ENCODE measurements around the gene PRKN. TPM values are rescaled to one million over a fixed set of nuclear protein-coding genes. Genes with fewer than 3 reads are reported as not detected.

Gene PRKN
- total RNA-seq, 1 experiment from 2014 or later: 2.0 TPM

DNA sequence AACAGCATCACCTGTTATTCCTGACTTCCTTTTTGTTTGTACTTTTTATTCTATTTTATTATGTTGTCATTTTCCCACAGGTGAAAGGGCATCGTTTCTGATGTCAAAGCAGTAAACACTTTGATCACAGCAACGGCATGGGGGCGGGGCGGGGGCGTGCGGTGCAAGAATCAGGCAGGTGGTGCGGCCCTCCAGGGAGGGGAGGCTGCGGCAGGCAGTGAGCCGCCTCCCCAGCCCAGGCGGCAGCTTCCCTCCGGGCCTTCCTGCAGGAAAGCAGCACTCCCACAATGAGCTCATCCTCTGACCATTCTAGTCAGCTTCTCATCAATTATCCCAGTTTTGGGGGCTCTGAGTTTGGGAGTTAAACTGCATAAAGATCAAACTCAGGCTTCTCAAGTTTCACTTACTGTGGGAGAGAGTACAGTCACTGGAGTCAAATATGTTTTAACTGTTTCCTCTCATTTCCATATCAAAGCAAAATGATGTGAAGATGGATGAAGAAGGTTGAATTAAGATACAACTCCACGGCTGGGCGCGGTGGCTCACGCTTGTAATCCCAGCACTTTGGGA is 845.3 kb downstream of the PRKN start:
- no peaks in the 10 kb centered on the region for H3K27me3 ChIP-seq (ENCODE audit: insufficient read depth, low read length)
- Mint-ChIP-seq H3K27me3 (ENCODE audit: low read depth) (no peaks in the 10 kb centered on the region), H3K36me3 (ENCODE audit: insufficient read depth in 1 of 3, low read depth in 3 of 3) (no peaks in the 10 kb centered on the region), H3K4me1 (peaks cover 8 to 12% of the 10 kb centered on the region in 2 experiments; a peak in 2 of 4 replicates), H3K27ac (no peak overlapping the region), H3K9me3 (no peaks in the 10 kb centered on the region), H3K4me3 (no peak overlapping the region)
- no peak overlapping the region for H3T11ph ChIP-seq (ENCODE audit: low read length)
- H4K91ac ChIP-seq (ENCODE audit: insufficient read length, low read depth, low read length): no peak overlapping the region
- H2AFZ ChIP-seq (ENCODE audit: low read length): no peak overlapping the region
- no peak overlapping the region for H3K27ac ChIP-seq (ENCODE audit: insufficient read length, low read depth, low read length)
- no peaks in the 10 kb centered on the region for H4K20me1 ChIP-seq (ENCODE audit: control insufficient read depth, insufficient read depth, insufficient read length)
- no peaks in the 10 kb centered on the region for H3K79me2 ChIP-seq (ENCODE audit: insufficient read depth, low read length)
- no peak overlapping the region for H3K9ac ChIP-seq (ENCODE audit: extremely low read depth, insufficient read length, low read length)
- TF ChIP-seq, protein P1, sequence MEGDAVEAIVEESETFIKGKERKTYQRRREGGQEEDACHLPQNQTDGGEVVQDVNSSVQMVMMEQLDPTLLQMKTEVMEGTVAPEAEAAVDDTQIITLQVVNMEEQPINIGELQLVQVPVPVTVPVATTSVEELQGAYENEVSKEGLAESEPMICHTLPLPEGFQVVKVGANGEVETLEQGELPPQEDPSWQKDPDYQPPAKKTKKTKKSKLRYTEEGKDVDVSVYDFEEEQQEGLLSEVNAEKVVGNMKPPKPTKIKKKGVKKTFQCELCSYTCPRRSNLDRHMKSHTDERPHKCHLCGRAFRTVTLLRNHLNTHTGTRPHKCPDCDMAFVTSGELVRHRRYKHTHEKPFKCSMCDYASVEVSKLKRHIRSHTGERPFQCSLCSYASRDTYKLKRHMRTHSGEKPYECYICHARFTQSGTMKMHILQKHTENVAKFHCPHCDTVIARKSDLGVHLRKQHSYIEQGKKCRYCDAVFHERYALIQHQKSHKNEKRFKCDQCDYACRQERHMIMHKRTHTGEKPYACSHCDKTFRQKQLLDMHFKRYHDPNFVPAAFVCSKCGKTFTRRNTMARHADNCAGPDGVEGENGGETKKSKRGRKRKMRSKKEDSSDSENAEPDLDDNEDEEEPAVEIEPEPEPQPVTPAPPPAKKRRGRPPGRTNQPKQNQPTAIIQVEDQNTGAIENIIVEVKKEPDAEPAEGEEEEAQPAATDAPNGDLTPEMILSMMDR (conservative IDR thresholded peaks at IDR 0.05): no peak
- no CpG with 5 or more reads among the region's 15 CpGs for WGBS (ENCODE audit: extremely low coverage, insufficient read length, low lambda C conversion rate)
- H4K8ac ChIP-seq (replicated peaks; ENCODE audit: insufficient read length, low read depth, low read length): no peak overlapping the region
- no peak overlapping the region for H3K4ac ChIP-seq (ENCODE audit: low read depth, low read length)
- H4K5ac ChIP-seq (ENCODE audit: insufficient read length, low read depth, low read length): no peak overlapping the region
- H3K79me1 ChIP-seq (ENCODE audit: insufficient read depth, low read depth, low read length, poor library complexity, severe bottlenecking): no peaks in the 10 kb centered on the region
- H3K9me3 ChIP-seq (ENCODE audit: control insufficient read depth, low read depth, low read length): no peaks in the 10 kb centered on the region
- no peak overlapping the region for H3K4me2 ChIP-seq (ENCODE audit: insufficient read depth, insufficient read length, low read length)
- H3K23ac ChIP-seq (ENCODE audit: insufficient read length, low read depth, low read length): no peak overlapping the region
- no peak for DNase-seq
- no peak overlapping the region for H3K18ac ChIP-seq (ENCODE audit: insufficient read length, low read depth, low read length)
- H2BK120ac ChIP-seq (ENCODE audit: low read depth, low read length, poor library complexity, severe bottlenecking): no peak overlapping the region
- no peak overlapping the region for H2AK5ac ChIP-seq (ENCODE audit: insufficient read length, low read length)
- no peak overlapping the region for H2BK5ac ChIP-seq (ENCODE audit: insufficient read length, low read length)
- H2BK15ac ChIP-seq (ENCODE audit: low read depth, low read length): no peak overlapping the region
- no peaks in the 10 kb centered on the region for H3K23me2 ChIP-seq (ENCODE audit: insufficient read length, low read depth, low read length, poor library complexity, severe bottlenecking)
- H3K4me1 ChIP-seq (ENCODE audit: insufficient read depth, low read length): no peaks in the 10 kb centered on the region
- H3K14ac ChIP-seq (ENCODE audit: insufficient read depth, low read length): no peak overlapping the region
- H2BK20ac ChIP-seq (ENCODE audit: low read depth, low read length, poor library complexity, severe bottlenecking): no peak overlapping the region
- no peak overlapping the region for H2BK12ac ChIP-seq (ENCODE audit: insufficient read length, low read depth, low read length)
- H3K56ac ChIP-seq (ENCODE audit: insufficient read length, low read depth, low read length): no peak overlapping the region
